ENCODE data around the gene LSS.
A peak's percentile ranks its signal among the peaks of the same experiment; 100 is the strongest.

LSS gene

DNA sequence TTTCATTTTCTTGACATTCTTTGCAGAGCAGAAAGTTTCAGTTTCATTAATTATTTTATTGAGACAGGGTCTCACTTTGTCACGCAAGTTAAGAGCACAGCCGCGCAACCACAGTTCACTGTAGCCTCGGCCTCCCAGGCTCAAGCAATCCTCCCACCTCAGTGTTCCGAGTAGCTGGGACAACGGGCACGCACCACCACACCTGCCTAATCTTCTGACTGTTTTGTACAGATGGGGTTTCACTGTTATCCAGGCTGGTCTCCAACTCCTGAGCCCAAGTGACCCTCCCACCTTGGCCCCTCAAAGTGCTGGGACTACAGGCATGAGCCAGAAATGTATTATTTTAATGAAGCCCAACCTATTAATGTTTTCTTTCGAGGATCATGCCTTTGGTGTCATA, 41.3 kb downstream of the LSS start:
- no peak overlapping the region for H3K9ac ChIP-seq (ENCODE audit: low read length)
- H3F3A ChIP-seq (ENCODE audit: insufficient read depth, low read length), result 0 out of 2 replicates have a peak, but pooled peaks cover 10% of the 10 kb centered on the region
- TF ChIP-seq EZH2phosphoT487 (IDR thresholded peaks at IDR 0.05; ENCODE audit: low read length) (no peak), EZH2 (optimal IDR thresholded peaks at IDR 0.05; ENCODE audit: low read depth, low read length) (no peak)
- TF ChIP-seq, protein P1, sequence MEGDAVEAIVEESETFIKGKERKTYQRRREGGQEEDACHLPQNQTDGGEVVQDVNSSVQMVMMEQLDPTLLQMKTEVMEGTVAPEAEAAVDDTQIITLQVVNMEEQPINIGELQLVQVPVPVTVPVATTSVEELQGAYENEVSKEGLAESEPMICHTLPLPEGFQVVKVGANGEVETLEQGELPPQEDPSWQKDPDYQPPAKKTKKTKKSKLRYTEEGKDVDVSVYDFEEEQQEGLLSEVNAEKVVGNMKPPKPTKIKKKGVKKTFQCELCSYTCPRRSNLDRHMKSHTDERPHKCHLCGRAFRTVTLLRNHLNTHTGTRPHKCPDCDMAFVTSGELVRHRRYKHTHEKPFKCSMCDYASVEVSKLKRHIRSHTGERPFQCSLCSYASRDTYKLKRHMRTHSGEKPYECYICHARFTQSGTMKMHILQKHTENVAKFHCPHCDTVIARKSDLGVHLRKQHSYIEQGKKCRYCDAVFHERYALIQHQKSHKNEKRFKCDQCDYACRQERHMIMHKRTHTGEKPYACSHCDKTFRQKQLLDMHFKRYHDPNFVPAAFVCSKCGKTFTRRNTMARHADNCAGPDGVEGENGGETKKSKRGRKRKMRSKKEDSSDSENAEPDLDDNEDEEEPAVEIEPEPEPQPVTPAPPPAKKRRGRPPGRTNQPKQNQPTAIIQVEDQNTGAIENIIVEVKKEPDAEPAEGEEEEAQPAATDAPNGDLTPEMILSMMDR (IDR thresholded peaks at IDR 0.05; ENCODE audit: low read length), result no peak
- H2AFZ ChIP-seq (ENCODE audit: low read length), result no peak overlapping the region
- H3K79me2 ChIP-seq (ENCODE audit: low read length), result 0 out of 2 replicates have a peak, but pooled peaks cover 3% of the 10 kb centered on the region
- DNase-seq, result no peak
- no peak overlapping the region for H3K27ac ChIP-seq (ENCODE audit: low read length)
- no peaks in the 10 kb centered on the region for H4K20me1 ChIP-seq (ENCODE audit: insufficient read depth, low read length)
- H3K9me2 ChIP-seq (replicated peaks; ENCODE audit: insufficient read depth, low read length), result no peaks in the 10 kb centered on the region
- H3K27me3 ChIP-seq (replicated peaks; ENCODE audit: insufficient read depth, low read length), result no peaks in the 10 kb centered on the region
- no peaks in the 10 kb centered on the region for H3K9me3 ChIP-seq (replicated peaks; ENCODE audit: insufficient read depth, low read length)
- H3K4me3 ChIP-seq (ENCODE audit: low read length), result no peak overlapping the region
- no peak overlapping the region for H3K4me2 ChIP-seq (ENCODE audit: low read depth, low read length)
- H3K4me1 ChIP-seq (ENCODE audit: low read length), result peaks cover 12% of the 10 kb centered on the region
- no peaks in the 10 kb centered on the region for H3K36me3 ChIP-seq (replicated peaks; ENCODE audit: insufficient read depth, low read length)

DNA sequence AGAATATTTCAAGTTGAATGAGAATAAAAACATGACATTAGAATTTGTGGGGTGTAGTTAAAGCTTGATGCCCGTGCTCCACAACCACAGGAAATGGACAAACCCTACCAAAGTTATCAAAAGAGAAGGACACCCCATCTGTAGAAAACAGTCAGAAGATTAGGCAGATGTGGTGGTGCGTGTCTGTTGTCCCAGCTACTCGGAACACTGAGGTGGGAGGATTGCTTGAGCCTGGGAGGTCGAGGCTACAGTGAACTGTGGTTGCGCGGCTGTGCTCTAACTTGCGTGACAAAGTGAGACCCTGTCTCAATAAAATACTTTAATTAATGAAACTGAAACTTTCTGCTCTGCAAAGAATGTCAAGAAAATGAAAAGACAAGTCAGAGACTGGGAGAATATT, 42.9 kb downstream of the LSS start:
- 0 out of 2 replicates have a peak, but pooled peaks cover 3% of the 10 kb centered on the region for H3K79me2 ChIP-seq (ENCODE audit: low read length)
- H3K4me2 ChIP-seq (ENCODE audit: low read depth, low read length), result peak overlapping the region; percentile 76; the same call in 1 of the 2 replicates
- no peak overlapping the region for H2AFZ ChIP-seq (ENCODE audit: low read length)

DNA sequence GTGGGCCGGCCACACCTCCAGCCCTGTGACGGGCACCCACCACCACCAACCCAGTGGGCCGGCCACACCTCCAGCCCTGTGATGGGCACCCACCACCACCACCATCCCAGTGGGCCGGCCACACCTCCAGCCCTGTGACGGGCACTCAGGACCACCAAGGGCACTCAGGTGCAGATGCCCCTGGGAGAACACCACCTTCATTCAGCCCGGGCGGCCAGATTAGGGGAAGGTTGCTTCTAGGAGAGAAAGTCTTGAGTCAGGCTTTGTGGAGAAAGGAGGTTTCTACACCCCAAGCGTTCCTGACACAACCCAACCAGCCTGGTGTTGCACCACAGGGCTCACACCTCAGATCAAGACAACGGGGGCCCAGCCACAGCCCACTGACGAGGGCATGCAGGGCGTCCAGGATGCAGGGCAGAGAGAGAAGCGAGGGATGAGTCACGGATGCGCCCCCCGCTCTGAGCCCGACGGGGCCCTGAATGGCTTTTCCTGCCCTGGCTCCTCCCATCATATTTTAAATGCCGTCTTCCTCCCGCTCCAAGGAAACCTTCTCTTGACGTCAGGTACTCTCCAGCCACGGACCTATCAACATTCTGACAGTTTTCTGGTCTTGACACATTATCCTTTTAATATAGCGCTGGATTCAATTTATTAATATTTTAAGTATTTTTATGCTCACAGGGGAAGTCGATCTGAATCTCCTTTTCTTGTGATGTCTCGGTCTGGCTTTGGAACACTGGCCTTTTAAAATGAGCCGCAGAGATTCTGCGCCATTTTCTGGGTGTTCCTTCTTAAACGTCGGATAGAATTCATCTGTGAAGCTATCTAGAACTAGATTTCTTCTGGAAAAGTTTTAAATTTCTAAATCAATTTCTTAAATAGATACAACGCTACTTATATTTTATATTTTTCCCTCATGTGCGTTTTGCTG, 43.7 kb downstream of the LSS start:
- no peaks in the 10 kb centered on the region for H3K27me3 ChIP-seq (replicated peaks; ENCODE audit: insufficient read depth, low read length)
- H3K4me3 ChIP-seq (ENCODE audit: low read length), result peak overlapping the region; percentile 70
- H3F3A ChIP-seq (ENCODE audit: insufficient read depth, low read length), result 0 out of 2 replicates have a peak, but pooled peaks cover 10% of the 10 kb centered on the region
- no peaks in the 10 kb centered on the region for H4K20me1 ChIP-seq (ENCODE audit: insufficient read depth, low read length)
- peaks cover 12% of the 10 kb centered on the region for H3K4me1 ChIP-seq (ENCODE audit: low read length)
- H3K36me3 ChIP-seq (replicated peaks; ENCODE audit: insufficient read depth, low read length), result no peaks in the 10 kb centered on the region
- no peak for TF ChIP-seq EZH2 (optimal IDR thresholded peaks at IDR 0.05; ENCODE audit: low read depth, low read length)
- TF ChIP-seq, protein P1 (IDR thresholded peaks at IDR 0.05; ENCODE audit: low read length), result no peak
- no peak for TF ChIP-seq EZH2phosphoT487 (IDR thresholded peaks at IDR 0.05; ENCODE audit: low read length)
- peak overlapping the region; percentile 28; the same call in 1 of the 2 replicates for H3K9ac ChIP-seq (ENCODE audit: low read length)
- H3K27ac ChIP-seq (ENCODE audit: low read length), result no peak overlapping the region
- 0 out of 2 replicates have a peak, but pooled peaks cover 3% of the 10 kb centered on the region for H3K79me2 ChIP-seq (ENCODE audit: low read length)
- peak; percentile 84 for DNase-seq
- H3K9me2 ChIP-seq (replicated peaks; ENCODE audit: insufficient read depth, low read length), result no peaks in the 10 kb centered on the region
- H3K4me2 ChIP-seq (ENCODE audit: low read depth, low read length), result peak overlapping the region; percentile 76
- H3K9me3 ChIP-seq (replicated peaks; ENCODE audit: insufficient read depth, low read length), result no peaks in the 10 kb centered on the region
- peak overlapping the region; percentile 81 for H2AFZ ChIP-seq (ENCODE audit: low read length)

More for the DNA sequence above, 42.9 kb downstream of the LSS start:
- Histone ChIP-seq H3K9ac (ENCODE audit: low read length) (no peak overlapping the region), H4K20me1 (ENCODE audit: insufficient read depth, low read length) (no peaks in the 10 kb centered on the region), H3K27ac (ENCODE audit: low read length) (no peak overlapping the region), H3K27me3 (replicated peaks; ENCODE audit: insufficient read depth, low read length) (no peaks in the 10 kb centered on the region), H3K4me3 (ENCODE audit: low read length) (no peak overlapping the region), H3K9me2 (replicated peaks; ENCODE audit: insufficient read depth, low read length) (no peaks in the 10 kb centered on the region), H3F3A (ENCODE audit: insufficient read depth, low read length) (0 out of 2 replicates have a peak, but pooled peaks cover 10% of the 10 kb centered on the region), H3K4me1 (ENCODE audit: low read length) (peaks cover 12% of the 10 kb centered on the region), H3K9me3 (replicated peaks; ENCODE audit: insufficient read depth, low read length) (no peaks in the 10 kb centered on the region), H3K36me3 (replicated peaks; ENCODE audit: insufficient read depth, low read length) (no peaks in the 10 kb centered on the region)
- TF ChIP-seq EZH2phosphoT487 (IDR thresholded peaks at IDR 0.05; ENCODE audit: low read length), result no peak
- TF ChIP-seq, protein P1 (IDR thresholded peaks at IDR 0.05; ENCODE audit: low read length), result no peak
- TF ChIP-seq EZH2 (optimal IDR thresholded peaks at IDR 0.05; ENCODE audit: low read depth, low read length), result no peak
- peak; percentile 30 for DNase-seq

All from MM.1S (cell line).